ENCODE results near the gene DNAAF8.
A peak's percentile ranks its signal among the peaks of the same experiment; 100 is the strongest.

Gene DNAAF8

GRCh38 chr16:4752351-4753100, 18.2 kb downstream of the DNAAF8 start:
- DNase-seq (ENCODE audit: low read depth): no peak

DNA sequence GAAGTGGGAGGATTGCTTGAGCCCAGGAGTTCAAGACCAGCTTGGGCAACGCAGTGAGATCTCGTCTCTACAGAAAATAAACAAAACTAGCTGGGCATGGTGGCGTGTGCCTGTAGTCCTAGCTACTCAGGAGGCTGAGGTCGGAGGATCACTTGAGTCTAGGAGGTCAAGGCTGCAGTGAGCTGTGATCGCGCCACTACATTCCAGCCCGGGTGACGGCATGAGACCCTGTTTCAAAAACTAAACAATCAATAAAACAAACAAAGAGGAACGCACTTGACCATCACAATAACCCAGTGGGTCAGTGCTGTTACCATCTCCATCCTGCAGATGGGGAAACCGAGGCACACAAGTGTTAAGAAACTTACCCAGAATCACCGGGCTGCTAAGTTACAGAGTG, 18.9 kb downstream of the DNAAF8 start:
- DNase-seq (ENCODE audit: low read depth): no peak

DNA sequence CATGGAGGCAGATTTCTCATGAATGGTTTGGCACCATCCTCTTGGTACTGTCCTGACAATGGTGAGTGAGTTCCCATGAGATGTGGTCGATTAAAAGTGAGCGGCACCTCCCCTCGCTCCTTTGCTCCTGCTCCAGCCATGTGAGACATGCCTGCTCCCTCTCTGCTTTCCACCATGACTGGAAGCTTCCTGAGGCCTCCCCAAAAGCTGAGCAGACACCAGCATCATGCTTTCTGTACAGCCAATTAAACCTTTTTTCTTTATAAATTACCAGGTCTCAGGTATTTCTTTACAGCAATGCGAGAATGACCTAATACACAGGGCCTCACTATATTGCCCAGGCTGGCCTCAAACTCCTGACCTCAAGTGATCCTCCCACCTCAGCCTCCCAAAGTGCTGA, 20.5 kb downstream of the DNAAF8 start:
- no peak for DNase-seq (ENCODE audit: low read depth)

DNA sequence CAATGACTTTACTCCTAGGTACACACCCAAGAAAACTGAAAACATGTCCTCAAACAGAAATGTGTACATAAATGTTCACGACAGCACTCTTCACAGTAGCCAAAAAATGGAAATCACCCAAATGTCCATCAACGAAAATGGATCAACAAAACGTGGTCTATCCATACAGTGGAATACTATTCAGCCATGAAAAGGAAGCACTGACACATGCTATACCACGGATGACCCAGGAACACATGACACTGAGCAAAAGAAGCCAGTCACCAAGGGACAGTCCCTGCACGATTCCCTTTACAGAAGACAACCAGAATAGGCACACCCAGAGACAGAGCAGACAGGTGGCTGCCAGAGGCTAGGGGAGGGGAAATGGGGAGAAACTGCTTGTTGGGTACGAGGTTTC, 21.4 kb downstream of the DNAAF8 start:
- DNase-seq (ENCODE audit: low read depth): no peak

- DNase-seq (ENCODE audit: low read depth): no peak
Measured at GRCh38 chr16:4760221-4760910, 26.0 kb downstream of the DNAAF8 start.

DNA sequence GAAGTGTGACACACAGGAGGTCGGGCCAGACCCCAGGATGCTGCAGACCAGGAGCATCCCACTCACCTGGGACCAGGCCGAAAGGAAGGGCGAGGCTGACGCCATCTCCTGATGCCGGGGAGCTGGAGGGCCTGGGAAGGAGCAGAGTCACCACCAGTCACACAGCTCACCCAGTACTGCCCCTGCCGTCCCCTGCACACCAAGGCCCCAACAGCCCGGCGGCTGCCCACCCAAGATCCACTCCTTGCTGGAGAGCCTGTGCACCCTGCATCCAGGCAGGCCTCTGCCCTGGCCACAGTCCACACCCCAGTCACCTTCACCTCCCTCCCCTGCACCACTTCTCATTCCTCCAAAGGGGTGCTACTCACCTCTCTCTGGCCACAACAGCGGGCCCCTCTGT, 27.9 kb downstream of the DNAAF8 start:
- DNase-seq (ENCODE audit: low read depth): no peak

DNA sequence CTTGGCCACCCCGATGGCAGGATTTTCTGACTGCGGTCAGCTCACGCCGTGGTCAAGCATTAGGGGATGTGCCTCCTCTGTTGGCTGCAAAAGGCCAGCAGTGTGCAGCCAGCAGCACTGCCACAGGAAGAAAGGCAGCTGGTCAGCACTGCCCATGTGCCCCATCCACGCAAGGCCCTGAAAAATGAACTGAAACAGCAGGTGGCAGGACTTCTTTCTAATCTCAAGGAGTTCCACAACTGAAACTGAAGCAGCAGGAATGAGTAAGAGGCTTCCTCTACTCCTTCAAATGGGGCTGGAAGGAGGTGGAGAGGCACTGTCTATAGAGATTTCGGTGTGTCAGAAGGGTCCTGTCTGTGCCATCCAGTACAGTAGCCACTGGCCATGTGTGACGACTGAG, 29.5 kb downstream of the DNAAF8 start:
- DNase-seq (ENCODE audit: low read depth): no peak

DNA sequence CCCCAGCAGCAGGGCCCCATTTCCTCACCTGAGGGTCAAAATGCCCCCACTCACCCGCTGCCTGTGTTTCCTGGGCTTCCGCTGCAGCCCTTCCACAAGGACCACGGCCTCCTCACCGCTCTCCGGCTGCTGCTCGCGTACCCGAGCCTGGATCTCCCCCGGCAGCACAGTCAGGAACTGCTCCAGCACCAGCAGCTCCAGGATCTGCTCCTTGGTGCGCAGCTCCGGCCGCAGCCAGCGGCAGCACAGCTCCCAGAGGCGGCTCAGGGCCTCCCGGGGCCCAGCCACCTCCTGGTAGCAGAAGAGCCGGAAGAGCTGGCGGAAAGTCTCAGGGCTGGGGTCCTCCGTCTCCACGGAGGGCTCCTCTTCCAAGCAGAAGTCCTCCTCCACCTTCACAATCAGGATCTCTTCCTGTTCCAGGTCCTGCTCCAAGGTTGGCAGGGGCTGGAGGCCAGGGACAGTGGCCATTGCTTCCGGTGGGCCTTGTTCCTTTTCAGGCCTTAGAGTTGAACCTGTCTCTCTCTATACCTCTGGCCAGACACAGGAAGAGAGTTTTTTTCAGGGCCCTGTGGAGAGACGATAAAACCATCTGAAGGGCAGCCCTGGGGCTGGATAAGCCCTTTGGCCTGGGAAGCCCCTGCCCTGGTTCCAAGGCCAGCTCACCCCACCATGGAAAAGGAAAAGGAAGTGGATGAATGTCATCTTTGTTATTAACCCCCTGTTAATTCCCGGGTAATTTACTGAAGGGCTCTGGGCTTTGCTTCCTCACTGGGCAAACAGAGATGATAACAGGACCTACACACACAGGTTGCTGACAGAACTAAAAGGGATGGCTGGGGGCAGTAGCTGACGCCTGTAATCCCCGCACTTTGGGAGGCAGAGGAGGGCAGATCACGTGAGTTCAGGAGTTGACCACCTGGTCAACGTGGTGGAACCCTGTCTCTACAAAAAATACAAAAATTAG, 31.5 kb downstream of the DNAAF8 start:
- no peak for DNase-seq (ENCODE audit: low read depth)

GRCh38 chr16:4766875-4767628, 32.7 kb downstream of the DNAAF8 start, which contains the start of gene ZNF500:
ZNF500 (minus strand) TSS chr16:4767162; CDS start chr16:4765978, 1,184 bp downstream.
- DNase-seq (ENCODE audit: low read depth): peak; percentile 85

DNA sequence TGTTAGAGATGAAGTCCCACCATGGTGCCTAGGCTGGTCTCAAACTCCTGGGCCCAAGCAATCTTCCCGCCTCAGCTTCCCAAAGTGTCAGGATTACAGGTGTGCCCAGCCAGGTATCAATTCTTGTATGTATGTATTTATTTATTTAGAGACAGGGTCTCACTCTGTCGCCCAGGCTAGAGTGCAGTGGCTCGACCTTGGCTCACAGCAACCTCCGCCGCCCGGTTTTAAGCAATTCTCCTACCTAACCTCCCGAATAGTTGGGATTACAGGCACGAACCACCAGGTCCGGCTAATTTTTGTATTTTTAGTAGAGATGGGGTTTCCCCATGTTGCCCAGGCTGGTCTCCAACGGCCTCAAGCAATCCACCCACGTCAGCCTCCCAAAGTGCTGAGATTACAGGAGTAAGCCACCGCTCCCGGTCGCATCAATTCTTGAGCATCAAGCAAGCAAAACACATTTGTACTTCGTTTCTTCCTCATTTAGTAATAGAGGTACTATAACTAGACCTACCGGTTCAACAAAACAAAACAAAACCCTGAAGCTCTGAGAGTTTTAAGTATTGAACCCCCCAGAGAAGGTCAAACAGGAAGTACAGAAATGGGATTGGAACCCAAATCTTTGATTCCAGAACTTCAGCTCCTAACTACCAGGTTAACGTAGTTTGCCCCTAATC, 33.7 kb downstream of the DNAAF8 start:
- no peak for DNase-seq (ENCODE audit: low read depth)

DNA sequence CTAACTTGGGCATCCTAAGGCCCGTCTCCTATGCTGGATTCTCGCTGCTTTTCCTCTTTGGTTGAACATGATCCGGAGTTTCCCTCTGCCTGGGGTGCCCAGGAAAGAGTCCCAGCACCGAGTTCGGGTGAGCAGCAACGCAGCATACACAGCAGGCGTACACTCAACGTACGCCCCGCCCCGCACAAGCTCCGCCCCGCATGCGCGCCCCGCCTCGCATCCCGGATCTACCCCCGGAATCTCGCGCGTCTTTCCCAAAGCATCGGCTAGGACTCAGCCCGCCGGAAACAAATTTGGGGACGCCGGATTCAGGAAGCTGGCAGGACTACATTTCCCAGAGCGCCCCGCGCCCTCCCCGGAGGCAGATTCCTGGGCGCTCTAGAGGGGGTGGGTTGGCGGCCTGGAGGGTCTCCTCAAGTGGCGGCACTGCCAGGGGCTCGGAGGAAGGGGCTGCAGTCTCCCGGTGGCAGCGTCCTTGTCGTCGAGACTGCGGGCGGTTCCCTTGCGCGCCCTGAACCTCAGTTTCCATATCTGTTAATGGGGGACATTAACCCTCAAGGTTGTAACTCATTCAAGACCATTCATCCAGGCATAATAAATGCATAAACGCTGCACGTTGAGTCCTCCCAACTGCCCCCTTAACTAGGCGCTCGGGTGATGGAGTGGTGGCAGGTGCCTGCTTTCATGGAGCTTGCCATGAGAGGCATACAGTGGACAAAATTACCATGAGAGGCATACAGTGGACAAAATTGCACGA, 34.4 kb downstream of the DNAAF8 start:
- DNase-seq (ENCODE audit: low read depth): peak; percentile 87

DNA sequence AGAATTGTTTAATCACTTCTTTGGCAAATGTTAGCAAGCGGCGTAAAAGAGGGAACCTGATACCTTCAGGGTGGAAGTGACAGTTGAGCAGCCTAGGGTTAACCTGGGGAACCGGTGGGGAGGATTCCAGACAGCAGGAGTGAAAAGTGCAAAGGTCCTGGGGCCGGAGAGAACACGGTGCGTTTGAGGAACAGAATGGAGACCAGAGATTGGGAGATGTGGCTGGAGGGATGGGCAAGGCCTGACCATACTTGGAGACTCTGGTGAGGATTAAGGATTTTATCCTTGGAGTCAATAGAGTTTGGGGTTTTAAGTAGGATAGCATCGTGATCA, 34.9 kb downstream of the DNAAF8 start:
- no peak for DNase-seq (ENCODE audit: low read depth)

DNA sequence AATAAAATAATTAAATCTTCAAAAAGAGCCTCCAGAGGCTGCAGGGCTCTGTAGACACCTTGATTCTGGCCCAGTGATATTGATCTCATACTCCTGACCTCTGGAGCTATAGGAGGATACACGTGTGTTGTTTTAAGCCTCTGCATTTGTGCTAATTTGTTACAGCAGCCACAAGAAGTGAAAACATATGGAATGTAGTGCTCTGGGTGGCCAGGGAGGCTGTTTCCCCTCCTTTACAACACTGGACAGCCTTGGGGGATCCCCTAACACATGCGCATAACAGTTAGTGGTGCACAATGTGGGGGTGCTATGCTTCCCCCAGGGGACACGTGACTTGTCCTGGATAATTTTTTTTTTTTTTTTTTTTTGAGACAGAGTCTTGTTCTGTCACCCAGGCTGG, 37.3 kb downstream of the DNAAF8 start:
- no peak for DNase-seq (ENCODE audit: low read depth)

DNA sequence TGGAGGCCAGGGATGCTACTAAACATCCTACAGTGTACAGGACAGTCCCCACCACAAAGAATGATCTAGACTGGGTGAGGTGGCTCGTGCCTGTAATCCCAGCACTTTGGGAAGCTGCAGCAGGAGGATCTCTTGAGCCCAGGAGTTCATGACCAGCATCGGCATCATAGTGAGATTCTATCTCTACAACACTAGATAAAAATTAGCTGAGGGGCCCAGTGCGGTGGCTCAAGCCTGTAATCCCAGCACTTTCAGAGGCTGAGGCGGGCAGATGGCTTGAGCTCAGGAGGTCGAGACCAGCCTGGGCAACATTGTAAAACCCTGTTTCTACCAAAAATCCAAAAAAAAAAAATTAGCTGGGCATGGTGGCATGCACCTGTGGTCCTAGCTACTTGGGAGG, 38.0 kb downstream of the DNAAF8 start:
- DNase-seq (ENCODE audit: low read depth): no peak

DNA sequence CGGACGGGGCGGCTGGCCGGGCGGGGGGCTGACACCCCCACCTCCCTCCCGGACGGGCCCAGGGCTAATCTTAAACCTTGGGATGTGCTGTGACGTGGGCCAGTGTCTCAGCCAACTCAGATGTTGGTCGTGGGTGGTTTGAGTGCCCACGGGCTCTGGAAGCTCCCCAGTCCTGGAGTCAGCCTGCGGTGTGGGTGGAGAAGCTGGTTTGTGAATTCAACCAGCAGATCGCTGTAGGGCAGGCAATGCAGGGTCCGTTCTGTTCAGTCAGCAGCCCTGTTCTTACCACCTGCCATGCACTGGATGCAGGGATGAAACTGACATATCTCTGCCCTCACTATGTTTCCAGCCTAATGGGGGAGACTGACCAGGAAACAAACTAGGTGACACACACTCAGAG, 40.7 kb downstream of the DNAAF8 start:
- no peak for DNase-seq (ENCODE audit: low read depth)

GRCh38 chr16:4776141-4776705, 41.9 kb downstream of the DNAAF8 start:
- DNase-seq (ENCODE audit: low read depth): no peak

DNA sequence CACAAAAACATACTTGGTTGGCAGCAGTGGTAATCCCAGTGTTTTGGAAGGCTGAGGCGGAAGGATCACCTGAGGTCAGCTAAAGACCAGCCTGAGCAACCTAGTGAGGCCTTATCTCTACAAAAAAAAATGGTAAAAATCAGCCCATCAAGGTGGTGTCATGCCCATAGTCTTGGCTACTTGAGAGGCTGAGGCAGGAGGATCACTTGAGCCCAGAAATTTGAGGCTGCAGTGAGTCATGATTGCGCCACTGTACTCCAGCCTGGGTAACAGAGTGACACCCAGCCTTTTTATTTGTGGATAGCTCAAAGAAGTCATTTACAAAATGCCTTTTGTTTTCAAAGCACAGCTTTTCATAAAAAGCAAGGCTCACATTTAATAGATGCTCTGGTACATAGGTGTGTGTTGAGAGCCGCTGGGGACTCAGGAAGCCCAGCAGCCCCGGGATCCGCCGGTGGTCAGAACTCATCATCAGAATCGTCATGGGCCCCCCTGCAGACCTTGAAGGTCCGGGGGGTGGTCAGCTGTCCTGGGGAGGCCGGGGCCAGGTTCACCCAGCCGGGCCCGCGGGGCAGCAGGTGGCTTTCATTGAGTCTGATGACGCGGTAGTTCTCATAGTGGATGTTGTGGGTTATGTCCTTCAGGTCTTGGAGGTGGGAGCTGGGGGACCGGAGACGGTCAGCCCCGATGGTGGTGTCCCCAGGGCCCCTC, 43.2 kb downstream of the DNAAF8 start:
- no peak for DNase-seq (ENCODE audit: low read depth)

GRCh38 chr16:4778050-4778392, 43.7 kb downstream of the DNAAF8 start:
- DNase-seq (ENCODE audit: low read depth): no peak

DNA sequence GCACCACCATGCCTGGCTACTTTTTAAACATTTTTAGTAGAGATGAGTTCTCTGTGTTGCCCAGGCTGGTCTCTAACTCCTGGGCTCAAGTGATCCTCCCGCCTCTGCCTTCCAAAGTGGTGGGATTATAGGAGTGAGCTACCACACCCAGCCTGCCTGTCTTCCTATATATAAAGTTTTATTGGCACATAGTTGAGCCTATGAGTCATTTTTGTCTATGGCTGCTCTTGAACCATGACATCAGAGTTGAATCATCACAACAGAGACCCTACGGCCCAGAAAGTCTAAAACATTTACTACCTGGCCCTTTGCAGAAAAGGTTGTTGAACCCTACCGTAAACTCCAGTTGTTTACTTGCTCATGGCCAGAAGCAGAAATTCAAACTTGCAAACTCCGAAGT, 45.9 kb downstream of the DNAAF8 start:
- no peak for DNase-seq (ENCODE audit: low read depth)
